ENCODE measurements around the gene KRTAP19-6. TPM values are rescaled to one million over a fixed set of nuclear protein-coding genes. Genes with fewer than 3 reads are reported as not detected.
"Not testable (repeated sequence)": the region's sequence is repeated elsewhere in the genome, so short reads cannot be mapped to it uniquely, and the experiment has no call there.

KRTAP19-6 gene
- total and polyA plus RNA-seq, 5 experiments from 2014 or later: not detected

GRCh38 chr21:30518876-30519275 is 22.8 kb downstream of the KRTAP19-6 start:
- POLR2A ChIA-PET: no interaction called here

GRCh38 chr21:30515681-30516080 is 26.0 kb downstream of the KRTAP19-6 start:
- no peaks in the 10 kb centered on the region for H3K4me1 Mint-ChIP-seq
- no peaks in the 10 kb centered on the region for H3K36me3 Mint-ChIP-seq
- H3K27ac Mint-ChIP-seq: no peak overlapping the region
- no peak for DNase-seq
- POLR2A ChIA-PET: no interaction called here
- H3K9me3 Mint-ChIP-seq: peaks cover 0 to 9% (median 0%) of the 10 kb centered on the region in 9 donors
- H3K4me3 Mint-ChIP-seq: no peak overlapping the region
- no peaks in the 10 kb centered on the region for H3K27me3 Mint-ChIP-seq
- ATAC-seq: no peak

More at GRCh38 chr21:30518876-30519275, 22.8 kb downstream of the KRTAP19-6 start:
- DNase-seq: no peak
- Mint-ChIP-seq H3K4me1 (no peaks in the 10 kb centered on the region), H3K36me3 (no peaks in the 10 kb centered on the region), H3K4me3 (no peak overlapping the region), H3K27me3 (no peaks in the 10 kb centered on the region), H3K27ac (no peak overlapping the region), H3K9me3 (peaks cover 0 to 9% (median 0%) of the 10 kb centered on the region in 9 donors)
- ATAC-seq: no peak

- H3K4me3 Mint-ChIP-seq, H3K36me3 Mint-ChIP-seq, H3K4me1 Mint-ChIP-seq, ATAC-seq, POLR2A ChIA-PET, H3K27ac Mint-ChIP-seq, DNase-seq: not testable (repeated sequence)
- H3K9me3 Mint-ChIP-seq: peaks cover 0 to 11% (median 0%) of the 10 kb centered on the region in 9 donors
- H3K27me3 Mint-ChIP-seq: peaks cover 0 to 40% (median 6%) of the 10 kb centered on the region in 5 donors
Measured at GRCh38 chr21:30505621-30506205, 36.0 kb downstream of the KRTAP19-6 start.

GRCh38 chr21:30502041-30502440 is 39.6 kb downstream of the KRTAP19-6 start, which contains the start of gene KRTAP19-5:
Gene KRTAP19-5 (minus strand): TSS chr21:30502141. CDS start chr21:30502090, 51 bp downstream.
- no peak for DNase-seq
- POLR2A ChIA-PET: no interaction called here
- no peak within 1 kb of the TSS for H3K27ac Mint-ChIP-seq
- peaks cover 0 to 3% (median 0%) of the 10 kb centered on the region in 9 donors for H3K9me3 Mint-ChIP-seq
- no peak within 1 kb of the TSS for H3K4me3 Mint-ChIP-seq
- peaks cover 0 to 25% (median 1%) of the 10 kb centered on the region in 5 donors for H3K27me3 Mint-ChIP-seq
- ATAC-seq: no peak
- H3K4me1 Mint-ChIP-seq: no peaks in the 10 kb centered on the region
- no peaks in the 10 kb centered on the region for H3K36me3 Mint-ChIP-seq

- Mint-ChIP-seq H3K27me3 (no peaks in the 10 kb centered on the region), H3K36me3 (no peaks in the 10 kb centered on the region), H3K27ac (no peak within 1 kb of the TSS), H3K4me3 (no peak within 1 kb of the TSS), H3K9me3 (peaks cover 0 to 4% (median 0%) of the 10 kb centered on the region in 9 donors), H3K4me1 (no peaks in the 10 kb centered on the region)
- ATAC-seq: no peak
- DNase-seq: no peak
- POLR2A ChIA-PET: no interaction called here
Measured at GRCh38 chr21:30497065-30497464, 44.6 kb downstream of the KRTAP19-6 start, which contains the start of gene KRTAP19-4. Gene KRTAP19-4 (minus strand): TSS chr21:30497165. CDS start chr21:30497110, 55 bp downstream.

GRCh38 chr21:30491963-30492428 is 49.7 kb downstream of the KRTAP19-6 start, which contains the start of gene KRTAP19-3:
Gene KRTAP19-3 (minus strand): TSS chr21:30492013. CDS start chr21:30491957, 56 bp downstream.
- H3K36me3 Mint-ChIP-seq: no peaks in the 10 kb centered on the region
- no peak within 1 kb of the TSS for H3K4me3 Mint-ChIP-seq
- H3K9me3 Mint-ChIP-seq: peaks cover 0 to 10% (median 2%) of the 10 kb centered on the region in 9 donors
- no peak for ATAC-seq
- no peaks in the 10 kb centered on the region for H3K27me3 Mint-ChIP-seq
- POLR2A ChIA-PET: no interaction called here
- DNase-seq: no peak
- no peaks in the 10 kb centered on the region for H3K4me1 Mint-ChIP-seq
- no peak within 1 kb of the TSS for H3K27ac Mint-ChIP-seq

Other genes with a start within 250 kb of the KRTAP19-6 start
- gene KRTAP26-1, start 221.5 kb downstream of the KRTAP19-6 start, total RNA-seq: not detected
- not detected for gene KRTAP26-1, start 221.5 kb downstream of the KRTAP19-6 start, polyA plus RNA-seq
- gene KRTAP27-1, start 204.2 kb downstream of the KRTAP19-6 start, total RNA-seq: not detected
- not detected for gene KRTAP27-1, start 204.2 kb downstream of the KRTAP19-6 start, polyA plus RNA-seq
- not detected for gene KRTAP23-1, start 193.3 kb downstream of the KRTAP19-6 start, total RNA-seq
- not detected for gene KRTAP23-1, start 193.3 kb downstream of the KRTAP19-6 start, polyA plus RNA-seq
- not detected for gene KRTAP13-2, start 169.6 kb downstream of the KRTAP19-6 start, total RNA-seq
- gene KRTAP13-2, start 169.6 kb downstream of the KRTAP19-6 start, polyA plus RNA-seq: not detected
- gene KRTAP13-1, start 145.8 kb downstream of the KRTAP19-6 start, total RNA-seq: not detected
- gene KRTAP13-1, start 145.8 kb downstream of the KRTAP19-6 start, polyA plus RNA-seq: not detected
- gene KRTAP13-3, start 115.9 kb downstream of the KRTAP19-6 start, total RNA-seq: not detected
- not detected for gene KRTAP13-3, start 115.9 kb downstream of the KRTAP19-6 start, polyA plus RNA-seq
- not detected for gene KRTAP13-4, start 111.6 kb downstream of the KRTAP19-6 start, total RNA-seq
- not detected for gene KRTAP13-4, start 111.6 kb downstream of the KRTAP19-6 start, polyA plus RNA-seq
- not detected for gene KRTAP15-1, start 101.6 kb downstream of the KRTAP19-6 start, total RNA-seq
- gene KRTAP15-1, start 101.6 kb downstream of the KRTAP19-6 start, polyA plus RNA-seq: not detected
- not detected for gene KRTAP19-1, start 61.5 kb downstream of the KRTAP19-6 start, total RNA-seq
- gene KRTAP19-1, start 61.5 kb downstream of the KRTAP19-6 start, polyA plus RNA-seq: not detected
- not detected for gene KRTAP19-2, start 54.4 kb downstream of the KRTAP19-6 start, total RNA-seq
- not detected for gene KRTAP19-2, start 54.4 kb downstream of the KRTAP19-6 start, polyA plus RNA-seq
- not detected for gene KRTAP19-3, start 49.9 kb downstream of the KRTAP19-6 start, total RNA-seq
- not detected for gene KRTAP19-3, start 49.9 kb downstream of the KRTAP19-6 start, polyA plus RNA-seq
- gene KRTAP19-4, start 44.7 kb downstream of the KRTAP19-6 start, total RNA-seq: not detected
- gene KRTAP19-4, start 44.7 kb downstream of the KRTAP19-6 start, polyA plus RNA-seq: not detected
- gene KRTAP19-5, start 39.7 kb downstream of the KRTAP19-6 start, total RNA-seq: not detected
- not detected for gene KRTAP19-5, start 39.7 kb downstream of the KRTAP19-6 start, polyA plus RNA-seq
- gene KRTAP19-7, start 19.4 kb upstream of the KRTAP19-6 start, total RNA-seq: not detected
- gene KRTAP19-7, start 19.4 kb upstream of the KRTAP19-6 start, polyA plus RNA-seq: not detected
- not detected for gene KRTAP22-2, start 48.5 kb upstream of the KRTAP19-6 start, total RNA-seq
- gene KRTAP22-2, start 48.5 kb upstream of the KRTAP19-6 start, polyA plus RNA-seq: not detected
- not detected for gene KRTAP6-3, start 50.6 kb upstream of the KRTAP19-6 start, total RNA-seq
- not detected for gene KRTAP6-3, start 50.6 kb upstream of the KRTAP19-6 start, polyA plus RNA-seq
- not detected for gene KRTAP6-2, start 57.0 kb upstream of the KRTAP19-6 start, total RNA-seq
- not detected for gene KRTAP6-2, start 57.0 kb upstream of the KRTAP19-6 start, polyA plus RNA-seq
- not detected for gene KRTAP22-1, start 59.2 kb upstream of the KRTAP19-6 start, total RNA-seq
- gene KRTAP22-1, start 59.2 kb upstream of the KRTAP19-6 start, polyA plus RNA-seq: not detected
- gene KRTAP6-1, start 72.1 kb upstream of the KRTAP19-6 start, total RNA-seq: not detected
- gene KRTAP6-1, start 72.1 kb upstream of the KRTAP19-6 start, polyA plus RNA-seq: not detected
- not detected for gene KRTAP20-1, start 74.6 kb upstream of the KRTAP19-6 start, total RNA-seq
- not detected for gene KRTAP20-1, start 74.6 kb upstream of the KRTAP19-6 start, polyA plus RNA-seq
- gene KRTAP20-4, start 78.8 kb upstream of the KRTAP19-6 start, total RNA-seq: not detected
- gene KRTAP20-4, start 78.8 kb upstream of the KRTAP19-6 start, polyA plus RNA-seq: not detected
- gene KRTAP20-2, start 93.3 kb upstream of the KRTAP19-6 start, total RNA-seq: not detected
- not detected for gene KRTAP20-2, start 93.3 kb upstream of the KRTAP19-6 start, polyA plus RNA-seq
- not detected for gene KRTAP20-3, start 101.0 kb upstream of the KRTAP19-6 start, total RNA-seq
- gene KRTAP20-3, start 101.0 kb upstream of the KRTAP19-6 start, polyA plus RNA-seq: not detected
- not detected for gene KRTAP21-3, start 176.9 kb upstream of the KRTAP19-6 start, total RNA-seq
- gene KRTAP21-3, start 176.9 kb upstream of the KRTAP19-6 start, polyA plus RNA-seq: not detected
- gene KRTAP21-2, start 205.4 kb upstream of the KRTAP19-6 start, total RNA-seq: not detected
- not detected for gene KRTAP21-2, start 205.4 kb upstream of the KRTAP19-6 start, polyA plus RNA-seq
- not detected for gene KRTAP21-1, start 213.6 kb upstream of the KRTAP19-6 start, total RNA-seq
- not detected for gene KRTAP21-1, start 213.6 kb upstream of the KRTAP19-6 start, polyA plus RNA-seq

All from naive thymus-derived CD8-positive, alpha-beta T cell (primary cell).